DMS53 treated with DMSO at 0.1 percent for 48 hours (cell line): Measurements from ENCODE around the gene GPATCH4.
A peak's percentile ranks its signal among the peaks of the same experiment; 100 is the strongest.
"Not testable (repeated sequence)": the region's sequence is repeated elsewhere in the genome, so short reads cannot be mapped to it uniquely, and the experiment has no call there.

Experiments
- DNase-seq: peaks from one replicate; lab custom pipeline; 2025; ENCODE audit not compliant: unreplicated experiment; lab: John Stamatoyannopoulos, UW

The GPATCH4 gene

DNA sequence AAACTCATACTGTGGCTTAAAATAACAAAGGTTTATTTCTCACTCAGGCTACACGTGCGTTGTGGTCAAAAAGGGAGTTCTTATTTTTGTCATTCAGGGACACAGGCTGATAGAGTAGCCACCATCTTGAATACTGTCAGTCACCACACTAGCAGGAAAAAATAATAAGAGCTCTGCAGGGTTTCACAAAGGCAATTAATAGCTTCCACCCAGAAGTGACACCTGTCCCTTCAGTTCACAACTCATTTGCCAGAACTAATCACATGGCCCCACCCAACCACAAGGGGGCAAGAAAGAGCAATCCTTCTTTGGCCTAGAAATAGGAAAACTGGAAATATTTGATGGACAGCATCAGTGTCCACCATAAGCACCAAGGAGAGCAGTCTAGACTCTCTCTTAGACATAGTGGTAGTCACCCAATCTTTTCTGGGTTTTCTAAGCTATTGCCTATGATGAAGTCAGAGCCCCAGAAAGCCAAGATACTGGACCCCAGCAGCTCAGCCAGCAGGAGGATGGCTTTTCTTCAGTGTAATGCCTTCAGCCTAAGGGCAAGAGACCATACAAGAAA is 26.1 kb upstream of the GPATCH4 start:
- DNase-seq, result peak; percentile 85

DNA sequence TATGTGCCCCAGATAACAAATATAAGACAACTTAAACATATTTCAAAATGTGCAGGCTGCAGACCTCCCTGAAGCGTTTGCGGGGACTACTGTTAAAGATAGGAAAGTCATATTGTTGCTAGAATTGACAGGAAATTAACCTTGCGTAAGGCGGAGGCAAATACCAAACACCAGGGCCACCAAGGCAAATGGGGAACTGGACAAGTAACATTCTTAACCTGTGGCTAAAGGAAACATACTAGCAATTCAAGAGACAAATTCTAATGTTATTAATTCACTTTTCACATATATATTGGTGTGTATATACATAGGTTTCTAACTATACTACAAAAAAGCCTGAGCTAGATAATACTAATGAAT is 24.8 kb upstream of the GPATCH4 start:
- DNase-seq, result no peak

DNA sequence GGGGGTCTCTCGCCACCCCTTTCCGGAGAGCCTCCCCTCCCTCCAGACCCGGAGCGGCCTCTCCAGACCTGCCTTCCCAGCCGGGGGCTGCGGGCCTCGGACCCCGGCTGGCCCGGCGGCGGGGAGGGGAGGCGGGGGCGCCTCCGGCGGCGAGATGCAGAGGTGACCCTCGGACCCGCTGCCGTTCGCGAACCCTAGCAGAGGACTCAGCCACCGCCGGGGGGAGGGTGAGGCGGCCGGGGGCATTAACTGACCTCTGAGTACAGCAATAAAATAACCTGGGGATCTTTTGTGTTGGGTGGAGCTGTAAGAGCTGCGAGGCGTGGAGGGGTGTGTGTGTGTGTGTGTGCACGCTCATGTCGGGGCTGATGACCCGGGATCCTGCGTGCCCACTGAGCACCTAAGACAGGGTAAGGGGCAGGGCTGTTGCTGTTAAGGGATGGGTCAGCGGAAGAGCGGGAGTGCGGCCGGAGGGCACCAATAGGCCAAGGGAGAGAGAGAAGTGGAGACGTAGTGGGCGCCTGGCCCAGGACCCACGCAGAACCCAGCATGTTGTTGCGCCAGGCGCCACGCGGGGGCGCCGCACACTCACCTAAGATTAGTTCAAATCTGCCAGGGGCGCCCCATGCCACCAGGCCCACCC is 24.3 kb upstream of the GPATCH4 start:
- no peak for DNase-seq

DNA sequence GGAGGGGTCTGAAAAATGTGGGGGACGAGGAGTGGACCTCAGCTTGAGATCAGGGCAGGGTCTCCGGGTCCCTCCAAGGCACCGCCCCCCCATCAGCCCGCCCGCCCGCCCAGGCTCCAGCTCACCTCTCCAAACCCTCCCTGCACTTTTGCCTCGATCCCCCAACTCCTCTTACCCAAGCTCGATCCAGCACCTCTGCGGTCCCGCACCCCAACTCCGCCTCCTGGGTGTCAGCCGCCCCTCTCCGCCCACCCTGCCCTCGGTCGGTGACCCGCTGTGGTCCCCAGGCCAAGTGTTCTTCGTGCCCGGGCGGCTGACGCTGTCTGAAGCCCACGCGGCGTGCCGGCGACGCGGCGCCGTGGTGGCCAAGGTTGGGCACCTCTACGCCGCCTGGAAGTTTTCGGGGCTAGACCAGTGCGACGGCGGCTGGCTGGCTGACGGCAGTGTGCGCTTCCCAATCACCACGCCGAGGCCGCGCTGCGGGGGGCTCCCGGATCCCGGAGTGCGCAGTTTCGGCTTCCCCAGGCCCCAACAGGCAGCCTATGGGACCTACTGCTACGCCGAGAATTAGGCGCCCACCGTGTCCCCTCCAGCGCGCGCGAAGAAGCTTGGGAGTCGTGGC is 23.6 kb upstream of the GPATCH4 start:
- DNase-seq, result no peak

DNA sequence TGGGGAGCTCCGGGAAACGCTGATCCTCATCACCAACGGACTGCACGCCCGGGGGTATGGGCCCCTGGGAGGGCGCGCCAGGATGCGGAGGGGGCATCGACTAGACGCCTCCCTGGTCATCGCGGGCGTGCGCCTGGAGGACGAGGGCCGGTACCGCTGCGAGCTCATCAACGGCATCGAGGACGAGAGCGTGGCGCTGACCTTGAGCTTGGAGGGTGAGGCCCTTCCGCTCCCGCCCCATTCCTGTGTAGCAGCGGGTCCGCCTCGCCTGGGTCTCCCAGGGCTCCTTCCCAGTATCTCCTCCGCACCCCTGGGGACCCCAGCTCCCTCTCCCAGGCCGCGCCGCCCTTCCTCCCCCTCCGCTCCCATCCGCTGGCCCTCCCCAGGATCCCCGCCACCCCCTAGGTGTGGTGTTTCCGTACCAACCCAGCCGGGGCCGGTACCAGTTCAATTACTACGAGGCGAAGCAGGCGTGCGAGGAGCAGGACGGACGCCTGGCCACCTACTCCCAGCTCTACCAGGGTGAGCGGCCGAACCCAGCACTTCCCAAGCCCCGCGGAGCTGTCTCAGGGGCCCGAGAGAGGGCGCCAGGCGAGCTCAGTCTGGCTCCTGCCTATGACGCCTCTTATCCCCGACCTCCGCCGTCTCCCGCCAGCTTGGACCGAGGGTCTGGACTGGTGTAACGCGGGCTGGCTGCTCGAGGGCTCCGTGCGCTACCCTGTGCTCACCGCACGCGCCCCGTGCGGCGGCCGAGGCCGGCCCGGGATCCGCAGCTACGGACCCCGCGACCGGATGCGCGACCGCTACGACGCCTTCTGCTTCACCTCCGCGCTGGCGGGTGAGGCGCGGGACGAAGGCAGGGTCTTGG is 22.9 kb upstream of the GPATCH4 start:
- peak; percentile 45 for DNase-seq

DNA sequence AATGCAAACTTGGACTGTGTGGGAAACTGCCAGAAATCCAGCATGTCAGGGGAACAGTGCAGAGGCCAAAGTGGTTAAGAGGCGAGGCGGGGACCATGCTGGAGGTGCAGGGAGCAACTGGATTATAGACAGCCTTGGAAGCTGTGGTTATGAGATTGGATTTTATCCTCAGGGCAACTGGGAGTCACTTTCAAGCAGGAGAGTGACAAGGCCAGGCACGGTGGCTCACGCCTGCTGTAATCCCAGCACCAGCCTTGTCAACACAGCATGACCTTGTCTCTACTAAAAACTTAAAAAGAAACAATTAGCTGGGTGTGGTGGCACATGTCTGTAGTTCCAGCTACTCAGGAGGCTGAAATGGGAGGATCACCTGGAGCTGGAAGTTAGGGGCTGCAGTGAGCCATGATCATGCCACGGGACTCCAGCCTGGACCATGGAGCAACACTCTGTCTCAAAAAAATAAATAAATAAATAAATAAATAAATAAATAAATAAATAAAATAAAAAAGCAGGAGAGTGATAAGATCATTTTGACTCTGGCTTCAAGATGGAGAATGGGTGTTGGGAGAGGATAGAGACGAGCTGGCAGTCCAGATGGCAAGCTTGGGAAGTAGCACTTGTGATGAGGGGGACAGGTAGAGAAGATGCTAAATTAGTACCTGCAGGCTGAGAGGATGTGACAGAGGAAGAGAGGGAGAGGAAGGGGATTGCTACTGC is 21.5 kb upstream of the GPATCH4 start:
- DNase-seq, result no peak

DNA sequence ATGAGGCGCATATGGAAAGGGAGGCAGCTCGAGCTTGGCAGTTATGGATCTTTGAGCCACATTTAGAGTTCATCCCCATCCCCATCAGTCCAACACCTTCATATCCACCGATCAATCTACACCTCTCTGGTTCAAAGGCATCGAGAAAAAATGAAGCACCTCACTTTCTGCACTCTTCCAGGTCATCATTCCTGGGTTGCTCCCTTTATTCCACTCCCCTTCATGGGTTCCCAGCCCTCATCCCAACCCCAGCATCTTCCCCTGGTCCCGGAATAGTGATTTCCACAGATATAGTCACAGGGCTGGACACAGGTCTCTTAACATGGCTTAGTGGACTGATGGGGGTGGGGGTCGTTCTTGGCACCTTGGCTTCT is 18.3 kb upstream of the GPATCH4 start:
- DNase-seq, result no peak

DNA sequence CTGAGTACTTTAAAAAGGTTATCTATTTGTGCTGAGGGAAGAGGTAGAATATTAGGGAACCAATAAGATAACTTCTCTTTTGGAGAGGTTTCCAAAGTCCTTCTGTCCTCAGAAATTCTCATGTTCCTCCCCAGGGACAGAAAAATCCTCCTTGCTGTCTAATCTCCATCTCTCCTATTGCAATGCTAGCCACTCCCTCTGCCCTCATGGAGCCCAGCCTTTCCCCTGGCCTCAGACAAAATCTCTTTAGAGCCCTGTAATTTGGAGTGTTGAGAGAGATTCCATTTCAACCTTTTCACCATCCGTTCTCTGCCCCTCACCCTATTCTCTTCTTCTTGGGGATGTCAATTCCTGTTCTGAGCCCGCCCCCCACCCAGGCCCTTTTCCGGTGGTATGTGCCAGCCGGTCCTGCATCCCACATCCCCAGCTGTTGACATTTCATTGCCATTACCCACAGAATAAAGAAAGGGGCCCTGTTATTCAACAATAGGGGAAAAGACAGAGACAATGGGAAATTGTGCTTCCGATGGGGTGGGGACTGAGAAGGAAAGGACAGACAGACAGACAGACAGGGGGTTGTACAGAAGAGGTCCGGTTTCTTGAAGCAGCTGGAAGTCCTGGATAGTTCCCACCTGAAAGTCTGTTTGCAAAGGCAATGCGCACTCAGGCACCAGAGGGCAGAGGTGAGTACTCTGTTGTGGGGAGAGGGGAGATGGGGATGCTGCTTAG is 17.7 kb upstream of the GPATCH4 start, which contains the start of gene HAPLN2:
HAPLN2 (plus strand) TSS at position 563 of the 729 bp plus-strand sequence. CDS start 4,076 bp downstream, outside the sequence.
- DNase-seq, result peak; percentile 34

DNA sequence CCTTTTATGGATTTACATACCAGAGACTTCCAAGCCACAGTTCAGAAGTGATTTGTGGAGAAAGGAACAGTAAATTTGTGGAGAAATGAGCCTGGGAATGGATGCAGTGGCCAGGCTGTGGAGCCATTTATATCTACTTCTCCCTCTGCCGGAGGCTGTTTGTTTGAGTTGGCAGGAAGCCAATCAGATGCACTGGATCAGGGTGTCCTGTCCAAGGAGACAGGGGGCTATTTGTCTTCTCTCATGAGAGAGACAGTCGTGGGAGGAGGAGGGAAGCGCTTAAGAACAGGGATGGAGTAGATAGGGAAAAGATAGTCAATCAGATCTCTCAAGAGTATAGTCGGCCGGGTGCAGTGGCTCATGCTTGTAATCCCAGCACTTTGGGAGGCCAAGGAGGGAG is 15.2 kb upstream of the GPATCH4 start:
- DNase-seq, result no peak

DNA sequence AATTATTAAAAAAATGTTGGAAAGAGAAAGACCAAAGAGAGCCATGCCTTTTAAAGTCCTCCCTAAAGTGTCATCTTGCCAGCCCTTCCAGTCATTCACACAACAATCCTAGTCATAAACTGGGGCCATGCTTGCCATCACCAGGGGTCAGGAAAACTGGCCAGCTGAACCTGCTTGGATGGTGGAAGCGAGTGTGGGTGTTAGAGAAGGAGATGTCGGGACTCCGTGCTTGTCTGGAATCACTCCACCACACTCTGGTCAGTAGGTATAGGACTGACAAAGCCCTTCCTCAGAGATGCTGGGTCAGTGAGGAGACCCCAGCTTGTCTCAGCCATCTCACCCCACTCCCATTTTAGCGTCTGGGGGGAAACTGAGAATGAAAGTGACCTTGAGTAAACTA is 14.7 kb upstream of the GPATCH4 start:
- no peak for DNase-seq

DNA sequence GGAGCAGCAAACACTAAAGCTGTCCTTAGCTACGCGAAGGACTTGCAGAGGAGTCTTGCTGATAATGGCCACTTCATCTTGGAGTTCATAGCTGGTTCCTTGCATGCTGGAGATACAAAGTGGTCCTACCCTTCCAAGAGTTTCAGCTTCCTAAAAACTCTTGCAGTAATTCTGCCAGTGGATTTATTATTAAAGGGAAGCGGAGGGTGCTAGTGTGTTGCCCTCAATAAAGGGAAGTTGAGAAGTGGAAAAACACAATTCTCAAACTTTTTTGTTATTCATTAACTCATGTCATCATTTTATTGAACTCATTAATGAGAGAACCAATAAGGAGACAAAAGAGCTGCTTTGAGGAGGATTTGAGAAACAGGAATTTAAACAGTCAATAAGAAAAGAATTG is 11.4 kb upstream of the GPATCH4 start:
- no peak for DNase-seq

DNA sequence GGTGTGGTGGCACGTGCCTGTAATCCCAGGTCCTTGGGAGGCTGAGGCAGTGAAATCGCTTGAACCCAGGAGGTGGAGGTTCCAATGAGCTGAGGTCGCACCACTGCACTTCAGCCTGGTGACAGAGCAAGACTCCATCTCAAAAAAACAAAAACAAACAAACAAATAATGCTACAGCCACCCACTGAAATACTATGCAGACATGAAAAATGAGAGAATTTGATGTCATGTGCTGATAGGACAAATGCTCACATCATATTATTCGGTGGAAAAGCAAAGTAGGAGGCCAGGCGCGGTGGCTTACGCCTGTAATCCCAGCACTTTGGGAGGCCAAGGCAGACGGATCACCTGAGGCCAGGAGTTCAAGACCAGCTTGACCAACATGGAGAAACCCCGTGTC is 8.8 kb upstream of the GPATCH4 start:
- not testable (repeated sequence) for DNase-seq

DNA sequence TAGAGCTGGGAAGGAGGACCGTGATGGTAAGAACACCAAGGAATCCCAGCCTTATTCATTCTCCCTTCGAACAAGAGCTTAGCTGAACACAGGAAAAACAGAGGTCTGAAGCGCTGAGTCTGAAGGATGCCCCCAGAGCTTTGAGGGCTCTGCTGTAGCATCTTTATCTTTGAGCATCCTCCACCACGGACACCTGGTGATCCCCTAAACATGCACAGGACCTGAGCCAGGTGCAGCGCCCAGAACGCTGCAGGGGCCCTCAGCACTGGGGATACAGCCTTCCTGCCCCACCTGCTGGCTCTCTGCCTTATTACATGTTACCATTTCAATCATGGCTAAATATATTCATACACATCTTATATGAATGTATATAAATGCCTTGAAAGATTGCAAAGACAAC is 7.7 kb upstream of the GPATCH4 start:
- peak; percentile 42 for DNase-seq

DNA sequence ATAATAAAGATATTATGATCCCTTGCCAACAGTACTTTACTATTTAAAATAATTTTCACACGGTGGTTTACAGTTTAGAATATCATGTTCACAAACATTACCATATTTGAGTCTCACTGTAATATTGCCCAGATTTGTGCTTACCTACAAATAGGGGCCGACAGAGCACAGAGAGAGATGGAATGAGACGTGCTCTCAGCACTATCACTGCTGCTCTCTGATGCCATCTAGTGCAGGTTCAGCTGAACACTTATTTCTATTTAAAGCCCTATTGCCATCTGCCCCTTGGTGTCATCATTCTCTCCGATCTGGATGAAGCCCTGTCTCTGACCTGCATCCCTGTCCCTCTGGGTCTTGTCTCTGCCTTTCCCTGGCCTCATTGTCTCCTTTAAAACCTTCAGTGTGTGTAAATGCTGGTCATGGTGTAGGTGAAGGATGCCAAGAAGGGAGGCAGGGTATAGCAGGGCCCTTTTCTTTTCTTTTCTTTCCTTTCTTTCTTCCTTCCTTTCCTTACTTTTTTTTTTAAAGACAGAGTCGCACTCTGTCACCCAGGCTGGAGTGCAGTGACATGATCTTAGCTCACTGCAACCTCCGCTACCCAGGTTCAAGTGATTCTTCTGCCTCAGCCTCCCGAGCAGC is 6.9 kb upstream of the GPATCH4 start:
- DNase-seq, result peak; percentile 87

DNA sequence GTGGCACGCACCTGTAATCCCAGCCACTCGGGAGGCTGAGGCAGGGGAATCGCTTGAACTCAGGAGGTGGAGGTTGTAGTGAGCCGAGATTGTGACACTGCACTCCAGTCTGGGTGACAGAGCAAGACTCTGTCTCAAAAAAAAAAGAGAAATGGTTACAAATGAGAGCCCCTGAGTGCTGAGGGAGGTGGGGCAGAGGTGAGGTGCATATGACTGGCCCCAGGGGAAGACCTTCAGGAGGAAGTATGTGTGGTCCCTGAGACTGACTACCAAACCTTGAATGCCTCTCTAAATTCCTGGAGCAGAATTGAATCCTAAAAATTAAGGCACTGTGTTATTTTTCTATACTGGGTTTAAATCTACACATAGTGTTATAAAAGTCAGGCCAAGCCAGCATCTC is 6.1 kb upstream of the GPATCH4 start:
- DNase-seq, result not testable (repeated sequence)

DNA sequence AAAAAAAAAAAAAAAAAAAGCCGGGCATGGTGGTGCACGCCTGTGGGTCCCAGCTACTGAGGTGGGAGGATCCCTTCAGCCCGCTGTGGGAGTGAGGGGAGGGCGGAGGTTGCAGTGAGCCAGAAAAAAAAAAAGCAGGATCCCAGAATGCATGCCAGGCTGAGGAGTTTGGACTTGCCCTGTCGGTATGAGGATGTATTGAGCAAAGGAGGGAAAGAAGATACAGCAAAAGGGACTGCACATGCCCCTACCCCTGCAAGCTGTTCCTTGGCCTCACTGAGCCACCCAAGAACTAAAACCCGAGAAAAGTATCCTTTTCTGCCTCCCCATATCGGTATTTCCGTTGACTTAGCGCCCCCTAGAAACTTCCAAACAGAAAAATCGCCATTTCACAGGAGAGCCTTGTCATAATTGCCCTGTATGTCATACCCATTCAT is 1.3 kb upstream of the GPATCH4 start:
- no peak for DNase-seq

DNA sequence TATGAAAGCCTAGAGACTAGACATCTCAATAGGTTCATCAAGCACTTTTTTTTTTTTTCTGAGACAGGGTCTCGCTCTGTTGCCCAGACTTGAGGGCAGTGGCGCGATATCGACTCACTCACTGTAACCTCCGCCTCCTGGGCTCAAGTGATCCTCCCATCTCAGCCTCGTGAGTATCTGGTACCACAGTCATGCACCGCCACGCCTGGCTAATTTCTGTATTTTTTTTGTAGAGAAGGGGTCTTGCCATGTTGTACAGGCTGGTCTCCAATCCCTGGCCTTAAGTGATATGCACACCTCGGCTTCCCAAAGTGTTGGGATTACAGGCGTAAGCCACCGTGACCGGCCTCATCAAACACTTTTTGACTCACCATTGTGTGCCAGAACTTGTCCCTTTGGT is 613 bp upstream of the GPATCH4 start:
- no peak for DNase-seq

DNA sequence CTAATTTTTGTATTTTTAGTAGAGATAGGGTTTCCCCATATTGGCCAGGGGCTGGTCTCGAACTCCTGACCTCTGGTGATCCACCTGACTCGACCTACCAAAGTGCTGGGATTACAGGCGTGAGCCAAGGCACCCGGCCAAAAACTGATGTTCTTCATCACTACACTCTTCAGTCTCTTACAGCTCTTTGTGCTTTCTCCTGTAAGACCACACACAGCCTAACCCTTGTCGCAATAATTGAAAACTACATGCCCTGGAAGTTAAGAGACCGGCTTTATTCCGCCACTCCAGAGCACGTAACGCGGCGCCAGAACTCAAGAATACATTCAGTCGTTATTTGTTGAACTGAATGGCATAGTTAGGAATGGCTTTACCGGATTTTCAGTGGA is 552 bp downstream of the GPATCH4 start:
- no peak for DNase-seq

DNA sequence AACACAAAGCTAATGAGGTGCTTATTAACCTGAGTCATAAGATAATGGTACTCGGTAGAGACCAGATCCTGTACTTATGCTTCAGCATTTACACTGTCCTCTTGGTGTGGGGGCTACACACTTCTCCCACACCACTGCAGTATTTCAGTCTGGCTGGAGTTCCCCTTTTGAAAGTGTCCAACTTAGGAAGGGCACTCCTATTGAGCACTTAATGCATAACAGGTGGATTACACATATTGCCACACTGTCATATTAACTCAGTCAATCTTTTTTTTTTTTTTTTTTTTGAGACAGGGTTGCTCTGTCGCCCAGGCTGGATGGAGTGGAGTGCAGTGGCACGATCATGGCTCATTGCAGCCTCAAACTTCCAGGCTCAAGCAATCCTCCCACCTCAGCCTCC is 1.5 kb downstream of the GPATCH4 start:
- DNase-seq, result no peak
